ENCODE results near the gene FYN.

Gene FYN

DNA sequence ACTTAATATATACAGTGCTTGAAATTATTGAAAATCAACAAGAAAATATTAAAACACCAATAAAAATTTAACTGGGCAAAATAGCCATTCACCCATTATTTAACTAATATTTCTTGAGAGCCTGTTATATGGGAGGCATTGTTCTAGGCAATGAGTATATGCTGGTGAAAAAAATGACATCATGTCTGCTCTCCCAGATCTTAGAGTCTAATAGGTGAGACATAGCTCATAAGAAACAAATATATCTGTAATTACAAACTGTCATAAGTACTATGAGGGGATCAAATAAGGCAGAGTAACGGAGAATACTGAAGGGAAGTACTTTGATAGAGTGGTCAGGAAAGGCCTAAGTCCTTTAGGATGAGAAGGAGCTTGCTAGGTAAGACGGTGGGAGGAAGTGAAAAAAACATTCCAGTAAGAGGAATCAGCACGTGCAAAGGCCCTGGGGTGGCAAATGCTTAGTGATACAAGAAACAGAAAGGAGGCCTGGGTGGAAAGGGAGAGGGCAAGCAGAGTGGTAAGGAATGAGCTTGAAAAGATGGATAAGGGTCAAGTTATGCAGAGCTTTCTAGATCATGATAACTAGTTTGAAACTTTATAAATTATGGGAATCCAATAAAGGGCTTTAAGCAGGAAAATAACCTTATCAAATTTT is 12.2 kb upstream of the FYN start:
- no peak for FAIRE-seq
- no peak for DNase-seq (ENCODE audit: insufficient read length, low spot score)

DNA sequence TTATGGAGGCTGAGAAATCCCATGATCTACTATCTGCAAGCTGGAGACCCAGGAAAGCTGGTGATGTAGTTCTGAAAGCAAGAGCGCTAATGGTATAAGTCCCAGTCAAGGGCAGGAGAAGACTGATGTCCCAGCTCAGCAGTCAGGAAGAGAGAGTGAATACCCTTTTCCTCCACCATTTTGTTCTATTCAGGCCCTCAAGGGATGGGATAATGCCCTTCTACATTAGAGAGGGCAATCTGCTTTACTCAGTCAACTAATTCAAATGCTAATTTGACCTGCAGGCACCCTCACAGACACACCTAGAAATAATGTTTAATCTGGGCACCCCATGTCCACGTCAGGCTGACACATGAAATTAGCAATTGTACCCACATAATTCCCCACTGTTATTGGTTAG is 10.8 kb upstream of the FYN start:
- DNase-seq (ENCODE audit: insufficient read length, low spot score) = no peak
- no peak for FAIRE-seq

DNA sequence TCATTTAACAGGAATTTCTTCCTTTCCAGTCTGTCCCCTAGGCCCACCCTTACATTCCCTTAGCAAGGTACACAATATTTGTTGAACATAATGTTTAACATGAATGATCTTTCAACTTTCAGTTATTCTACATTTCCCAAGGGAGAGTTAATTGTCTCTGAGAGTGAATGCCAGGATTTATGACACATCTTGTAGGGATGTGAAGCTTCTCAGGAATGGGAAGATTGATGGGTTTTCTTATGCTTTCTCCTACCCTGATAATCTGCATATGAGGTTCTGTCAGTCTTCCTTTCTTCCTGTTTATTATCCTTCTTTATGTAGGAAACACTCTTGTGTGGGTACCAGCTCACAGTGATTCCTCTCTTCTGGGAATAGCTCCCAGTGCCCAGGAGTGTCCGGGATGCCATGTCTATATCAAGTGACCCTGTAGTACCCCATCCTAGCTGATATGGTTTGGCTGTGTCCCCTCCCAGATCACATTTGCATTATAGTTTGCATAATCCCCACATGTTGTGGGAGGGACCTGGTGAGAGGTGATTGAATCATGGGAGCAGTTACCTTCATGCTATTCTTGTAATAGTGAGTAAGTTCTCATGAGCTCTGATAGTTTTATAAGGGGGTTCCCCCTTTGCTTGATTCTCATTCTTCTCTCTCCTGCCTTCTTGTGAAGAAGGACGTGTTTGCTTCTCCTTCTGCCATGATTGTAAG is 7.1 kb upstream of the FYN start:
- no peak for FAIRE-seq

DNA sequence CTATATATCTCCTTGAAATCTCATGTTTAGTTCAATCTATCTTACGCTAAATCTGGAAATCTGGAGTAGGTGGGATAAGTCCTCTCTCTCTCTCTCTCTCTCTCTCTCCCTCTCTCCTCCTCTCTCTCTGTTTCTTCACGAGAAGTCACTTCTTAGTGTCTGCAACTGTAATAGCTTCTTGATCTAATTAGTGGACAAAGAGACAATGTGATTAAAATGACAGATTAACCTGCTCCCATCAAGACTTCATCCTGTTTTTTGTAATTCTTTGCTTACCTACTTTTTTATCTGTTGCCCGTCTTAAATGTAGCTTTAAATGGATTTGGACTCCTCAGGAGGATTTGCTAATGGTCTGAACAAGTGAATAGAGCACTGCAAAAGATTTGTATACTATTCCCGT is 2.5 kb upstream of the FYN start:
- FAIRE-seq (no peak), DNase-seq (ENCODE audit: insufficient read length, low spot score) (no peak)

More for the DNA sequence above, 7.1 kb upstream of the FYN start:
- no peak for DNase-seq (ENCODE audit: insufficient read length, low spot score)

DNA sequence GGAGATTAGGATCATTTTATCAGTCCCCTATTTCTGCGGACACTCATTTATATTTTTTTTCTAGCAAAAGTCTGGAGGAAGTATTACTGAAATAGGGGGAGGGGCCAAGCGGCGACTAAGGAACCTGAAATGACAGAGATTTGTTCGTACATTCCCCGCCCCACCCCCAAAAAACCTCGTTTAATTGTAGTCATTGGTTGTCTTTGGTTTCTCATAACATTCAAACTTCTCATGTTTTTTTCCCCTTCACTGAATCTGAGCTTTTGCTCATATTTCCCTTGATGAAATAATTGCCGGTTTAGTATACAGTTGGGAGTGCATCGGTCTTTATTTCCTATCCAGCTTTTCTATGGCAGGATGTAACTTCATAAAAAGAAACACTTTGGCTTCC is 768 bp upstream of the FYN start:
- DNase-seq (ENCODE audit: insufficient read length, low spot score) (no peak), FAIRE-seq (no peak)

DNA sequence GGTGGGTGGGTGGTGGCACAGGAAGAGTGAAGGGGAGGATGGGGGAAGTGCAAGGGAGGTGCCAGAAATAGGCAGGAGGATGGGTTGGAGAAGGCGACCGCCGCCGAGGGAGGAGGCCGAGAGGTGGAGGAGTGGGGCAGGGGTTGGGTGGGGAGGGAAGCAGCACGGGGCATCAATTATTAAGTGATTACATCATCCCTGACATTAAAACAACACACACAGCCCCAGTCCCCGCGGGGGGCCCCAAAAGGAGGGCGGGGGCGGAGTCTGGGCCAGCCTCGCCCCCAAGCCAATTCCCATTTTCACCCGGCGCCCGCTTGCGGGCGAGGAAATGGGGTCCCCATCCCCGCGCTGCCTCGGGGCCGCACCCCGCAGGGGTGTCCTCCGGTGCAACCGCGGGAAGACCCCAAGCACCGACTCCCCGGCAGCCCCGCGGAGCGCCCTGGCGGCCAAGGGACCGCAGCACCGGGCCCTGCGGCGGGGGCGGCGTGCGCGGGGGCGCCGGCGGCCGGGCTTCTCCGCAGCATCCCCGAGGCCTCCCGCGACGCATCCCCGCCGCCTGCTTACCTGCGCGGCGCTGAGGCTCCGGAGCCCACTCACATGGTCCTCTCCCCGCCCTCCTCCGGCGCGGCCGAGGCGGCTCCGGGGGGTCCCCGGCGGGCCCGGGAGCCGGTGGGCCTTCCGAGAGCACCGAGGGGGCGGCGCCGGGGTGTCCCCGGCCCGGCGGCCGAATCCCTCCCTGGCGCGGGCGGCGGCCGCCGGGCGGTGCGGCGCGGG is 663 bp downstream of the FYN start:
- FAIRE-seq = no peak
- peak; percentile 41 for DNase-seq (ENCODE audit: insufficient read length, low spot score)

DNA sequence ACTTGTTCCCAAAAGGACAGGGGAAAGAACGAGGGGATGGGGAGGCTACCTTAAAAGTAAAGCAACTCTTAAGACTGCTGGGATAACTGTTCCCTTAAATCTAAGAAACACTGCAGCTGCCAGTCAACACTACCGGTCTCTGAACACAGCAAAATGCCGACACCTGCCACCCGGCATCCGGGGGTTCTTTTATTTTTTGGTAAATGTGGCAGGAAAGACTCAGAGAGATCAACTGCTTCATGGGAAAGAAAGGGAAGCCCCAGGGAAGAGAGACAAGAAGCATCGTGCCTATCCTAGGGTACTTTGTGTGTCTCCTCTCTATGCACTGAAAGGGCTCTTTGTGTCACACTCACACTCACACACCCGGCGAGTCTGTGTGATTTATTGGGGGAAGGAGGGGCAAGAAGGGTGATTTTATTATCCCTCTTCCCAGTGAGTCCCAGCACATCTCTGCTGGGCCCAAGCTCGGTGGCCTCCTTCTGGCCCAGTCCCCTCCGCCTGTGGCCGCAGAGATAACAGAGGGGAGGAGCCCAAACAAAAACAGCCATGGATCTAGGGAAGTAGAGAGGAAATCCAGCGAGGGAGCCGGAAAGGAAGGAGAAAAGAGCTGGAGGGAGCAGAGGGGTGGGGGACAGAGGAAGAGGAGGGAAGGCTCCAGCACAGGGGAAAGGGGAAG is 1.4 kb downstream of the FYN start:
- DNase-seq (ENCODE audit: insufficient read length, low spot score) (peak; percentile 51), FAIRE-seq (no peak)

DNA sequence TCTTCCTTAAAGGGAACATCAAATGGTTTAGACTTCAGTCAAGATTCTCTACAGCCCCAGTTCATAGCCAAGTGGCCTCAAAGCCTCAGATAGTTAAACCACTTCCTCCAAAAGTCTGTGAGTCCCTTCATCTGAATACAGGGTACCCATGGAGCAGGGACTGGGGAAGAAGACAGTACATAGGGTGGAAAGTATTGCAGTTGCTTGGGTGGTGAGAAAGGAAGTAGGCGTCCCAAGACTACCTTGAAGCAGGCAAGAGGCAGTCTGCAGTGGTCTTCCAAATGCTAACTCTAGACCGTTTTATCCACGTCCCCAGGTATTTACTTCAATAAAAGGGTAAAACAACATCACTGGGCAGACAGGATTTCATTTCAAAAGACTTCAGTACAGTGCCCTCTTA is 2.0 kb downstream of the FYN start:
- DNase-seq (ENCODE audit: insufficient read length, low spot score) (no peak), FAIRE-seq (no peak)

DNA sequence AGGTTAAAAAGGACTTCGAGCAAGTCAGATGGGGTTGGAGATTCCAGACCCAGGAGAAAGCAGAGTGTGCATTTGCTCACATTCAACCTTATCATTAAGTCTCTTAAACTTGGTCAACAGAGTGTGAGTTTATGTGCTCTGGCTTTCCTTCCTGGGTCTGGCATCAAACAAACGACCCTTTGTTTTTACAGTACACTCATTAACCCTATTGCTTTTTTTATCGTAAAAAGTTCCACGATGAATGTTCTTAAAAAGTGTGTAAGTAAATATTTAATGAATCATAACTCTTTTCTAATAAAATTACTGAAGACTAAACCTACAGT is 2.5 kb downstream of the FYN start:
- DNase-seq (ENCODE audit: insufficient read length, low spot score) (no peak), FAIRE-seq (no peak)

DNA sequence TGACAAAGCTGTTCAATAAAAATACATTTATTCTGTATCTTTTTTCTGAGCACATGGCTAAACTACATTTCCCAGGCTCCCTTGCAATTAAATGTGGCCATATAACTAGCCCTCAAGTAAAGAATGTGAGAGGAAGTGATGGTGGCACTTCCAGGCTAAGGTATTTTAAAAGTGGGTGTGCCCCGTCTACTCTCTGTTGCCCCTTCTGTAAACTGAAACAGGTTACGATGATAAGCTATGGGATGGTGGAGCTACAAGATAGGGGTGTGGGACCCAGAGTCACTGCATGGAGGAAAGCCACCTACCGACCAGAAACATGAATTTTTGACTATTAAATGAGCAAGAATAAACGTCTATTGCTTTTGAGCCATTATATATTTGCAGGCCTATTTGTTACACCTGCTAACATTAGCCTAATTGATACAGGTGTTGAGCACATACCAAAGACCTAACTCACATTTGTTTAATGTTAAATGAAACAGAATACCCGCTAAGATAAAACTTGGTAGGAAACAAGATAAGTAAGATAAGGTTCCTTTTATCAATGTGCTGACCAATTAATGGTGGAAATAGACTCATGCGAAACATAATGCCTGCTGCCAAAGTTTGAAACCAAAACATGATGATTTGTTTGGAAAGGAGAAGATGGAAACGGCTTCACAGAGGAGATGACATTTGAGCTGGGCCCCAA is 3.1 kb downstream of the FYN start:
- DNase-seq (ENCODE audit: insufficient read length, low spot score) (no peak), FAIRE-seq (no peak)

DNA sequence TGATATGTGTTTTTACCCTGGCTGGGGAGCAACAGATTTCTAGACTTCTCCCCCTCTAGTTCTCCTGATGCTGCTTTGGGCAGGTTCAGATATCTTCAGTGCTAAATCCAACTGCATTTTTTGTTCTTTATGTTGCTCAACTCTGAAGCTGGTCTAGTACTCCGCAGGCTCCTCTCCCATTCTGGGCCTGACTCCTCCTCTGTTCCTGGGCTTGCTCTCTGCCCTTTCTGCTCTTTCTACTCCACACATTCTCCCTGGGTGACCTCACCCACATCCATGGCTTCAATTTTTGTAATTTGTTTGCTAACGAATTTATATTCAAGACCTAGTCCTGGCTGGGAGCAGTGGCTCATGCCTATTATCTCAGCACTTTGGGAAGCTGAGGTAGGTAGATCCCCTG is 6.4 kb downstream of the FYN start:
- no peak for FAIRE-seq
- DNase-seq (ENCODE audit: insufficient read length, low spot score) = no peak

DNA sequence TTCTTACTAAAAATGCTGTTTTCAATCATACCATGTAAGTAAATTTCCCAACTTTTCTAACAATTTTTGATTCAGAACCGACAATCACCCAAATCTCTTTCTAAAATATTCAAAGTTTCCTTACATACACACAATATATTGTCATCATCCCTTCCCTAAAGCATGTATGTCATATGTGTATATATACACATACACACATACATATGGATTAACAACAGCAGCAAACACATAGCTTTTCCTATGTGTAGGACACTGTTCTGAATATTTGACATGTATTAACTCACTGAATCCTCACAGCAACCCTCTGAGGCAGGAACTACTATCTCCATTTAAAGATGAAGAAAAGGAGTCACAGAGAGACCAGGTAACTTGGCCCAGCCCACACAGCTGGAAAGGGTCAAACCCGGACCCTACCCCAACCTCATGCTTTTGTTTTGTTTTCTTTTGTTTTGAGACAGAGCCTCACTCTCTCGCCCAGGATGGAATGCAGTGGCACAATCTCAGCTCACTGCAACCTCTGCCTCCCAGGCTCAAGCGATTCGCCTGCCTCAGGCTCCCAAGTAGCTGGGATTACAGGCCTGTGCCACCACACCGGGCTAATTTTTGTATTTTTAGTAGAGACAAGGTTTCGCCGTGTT is 7.2 kb downstream of the FYN start:
- FAIRE-seq = no peak
- DNase-seq (ENCODE audit: insufficient read length, low spot score) = no peak

DNA sequence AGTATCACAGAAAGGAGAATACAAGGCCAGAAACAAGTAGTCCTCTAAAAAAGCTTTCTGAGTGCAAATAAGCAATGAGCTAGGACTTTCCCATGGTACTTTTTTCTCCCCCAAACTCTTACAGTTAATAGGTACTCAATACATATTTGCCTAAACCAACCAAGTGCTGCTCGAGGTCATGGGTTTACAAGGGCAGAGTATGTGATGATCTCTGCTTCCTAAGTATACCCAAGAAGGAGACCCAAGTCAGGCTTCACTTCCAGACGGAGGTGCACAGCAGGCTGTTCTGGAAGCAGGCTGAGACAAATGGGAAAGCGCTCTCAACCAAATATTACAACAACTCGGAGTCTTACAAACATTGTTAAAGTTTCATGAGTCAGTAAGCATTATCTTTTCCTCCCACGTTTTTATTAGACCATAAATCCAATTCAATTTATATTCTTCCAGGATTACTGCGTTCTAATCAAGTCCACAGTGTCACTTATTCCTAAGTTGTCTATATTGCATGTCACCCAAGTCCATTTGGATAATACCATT is 8.1 kb downstream of the FYN start:
- FAIRE-seq (no peak), DNase-seq (ENCODE audit: insufficient read length, low spot score) (no peak)

DNA sequence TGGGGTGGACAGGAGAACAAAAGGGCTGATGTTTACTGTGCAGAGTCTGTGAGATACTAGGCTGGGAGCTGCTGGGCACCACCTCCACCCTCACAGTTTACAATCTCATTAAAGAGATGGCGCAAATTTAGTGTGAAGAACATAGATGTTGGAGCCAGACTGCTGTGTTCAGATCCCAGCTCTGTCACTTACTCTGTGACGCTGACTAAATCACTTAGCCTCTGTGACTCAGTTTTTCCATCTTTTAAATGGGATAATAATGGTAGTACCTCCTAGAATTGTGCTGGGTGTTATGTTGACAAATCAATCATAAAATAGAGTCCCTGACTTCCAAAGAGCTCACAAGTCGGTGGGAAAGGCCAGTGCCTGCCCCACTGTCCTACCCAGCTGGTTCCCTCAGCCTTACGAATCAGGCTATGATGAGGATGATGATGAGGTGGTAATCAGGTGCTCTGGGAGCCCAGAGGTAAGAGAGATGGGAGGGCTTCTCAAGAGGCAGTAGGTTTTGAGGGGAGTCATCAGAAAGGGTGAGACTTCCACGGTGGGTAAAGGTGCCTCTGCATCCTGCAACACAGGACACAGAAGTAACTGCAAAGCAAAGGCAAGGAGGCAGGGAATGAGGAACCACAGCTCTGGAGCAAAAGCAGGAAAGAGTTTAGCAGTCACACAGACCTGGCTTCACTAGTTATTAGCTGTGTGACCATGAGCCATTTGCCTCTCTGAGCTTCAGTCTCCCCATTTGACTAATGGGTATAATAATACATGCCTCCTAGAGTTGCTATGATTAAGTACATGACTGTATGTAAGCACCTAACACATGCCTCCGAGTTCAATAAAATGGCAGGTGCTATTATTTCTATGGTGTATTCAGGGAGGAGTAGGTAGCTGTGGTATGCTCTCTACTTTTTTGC is 8.9 kb downstream of the FYN start:
- DNase-seq (ENCODE audit: insufficient read length, low spot score) (no peak), FAIRE-seq (no peak)

DNA sequence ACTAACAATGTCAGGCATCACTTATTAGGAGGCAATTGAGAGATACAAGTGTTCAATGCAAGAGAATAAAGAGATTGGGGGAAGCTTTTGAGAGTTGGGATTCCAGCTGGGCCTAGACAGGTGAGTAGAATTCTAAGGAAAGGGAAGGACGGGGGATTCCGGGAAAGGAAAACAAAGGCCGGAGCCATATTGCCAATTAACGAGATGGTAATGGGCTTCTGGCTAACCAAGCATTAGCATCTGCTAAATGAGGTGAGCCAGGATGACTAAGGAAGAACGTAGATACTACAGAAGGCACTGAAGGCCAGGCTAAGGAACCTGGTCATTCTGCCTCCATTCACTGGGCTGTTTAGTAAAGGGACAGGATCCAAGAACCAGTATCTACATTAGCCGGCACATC is 10.5 kb downstream of the FYN start:
- FAIRE-seq = no peak

DNA sequence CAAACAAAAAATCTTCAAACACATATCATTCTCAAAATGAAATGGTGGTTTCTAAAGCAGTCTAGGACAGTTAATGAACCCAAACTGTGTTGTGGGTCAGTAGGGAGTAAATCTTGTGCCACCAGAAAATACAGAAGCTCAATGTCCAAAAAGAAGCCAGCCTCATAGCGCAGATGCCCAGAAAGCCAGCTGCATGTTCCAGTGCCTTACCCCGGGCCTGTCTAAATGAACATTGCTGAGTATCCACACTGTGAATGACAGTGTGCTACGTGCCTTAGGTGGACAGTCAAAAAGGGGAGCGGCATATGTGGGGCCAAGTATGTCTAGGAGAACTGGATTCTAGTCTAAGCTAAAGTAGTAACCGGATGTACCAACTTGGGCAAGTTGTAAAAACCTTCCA is 10.9 kb downstream of the FYN start:
- DNase-seq (ENCODE audit: insufficient read length, low spot score) (no peak), FAIRE-seq (peak; percentile 54)

More for the DNA sequence above, 10.5 kb downstream of the FYN start:
- no peak for DNase-seq (ENCODE audit: insufficient read length, low spot score)

DNA sequence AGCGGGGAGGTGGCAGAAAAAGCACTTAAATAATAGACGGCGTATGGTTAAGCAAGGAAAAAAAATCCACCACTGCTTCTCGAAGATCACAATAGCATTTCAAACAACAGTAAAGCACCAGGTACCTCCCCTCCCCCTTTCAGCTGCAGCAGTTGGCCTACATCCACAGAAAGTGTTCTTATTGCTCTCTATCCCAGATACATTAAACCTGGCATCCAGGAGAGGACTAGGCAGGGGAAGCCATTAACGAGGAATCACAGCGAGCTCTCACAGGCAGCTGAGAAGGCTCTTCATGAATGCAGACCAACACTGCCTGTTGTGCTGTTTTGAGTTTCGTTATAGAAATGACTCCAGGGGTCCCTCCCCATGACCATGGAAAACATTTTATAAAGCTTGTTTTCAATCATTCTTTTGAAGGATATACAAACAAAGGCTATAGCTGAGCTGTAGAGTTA is 11.8 kb downstream of the FYN start:
- no peak for FAIRE-seq
- no peak for DNase-seq (ENCODE audit: insufficient read length, low spot score)

DNA sequence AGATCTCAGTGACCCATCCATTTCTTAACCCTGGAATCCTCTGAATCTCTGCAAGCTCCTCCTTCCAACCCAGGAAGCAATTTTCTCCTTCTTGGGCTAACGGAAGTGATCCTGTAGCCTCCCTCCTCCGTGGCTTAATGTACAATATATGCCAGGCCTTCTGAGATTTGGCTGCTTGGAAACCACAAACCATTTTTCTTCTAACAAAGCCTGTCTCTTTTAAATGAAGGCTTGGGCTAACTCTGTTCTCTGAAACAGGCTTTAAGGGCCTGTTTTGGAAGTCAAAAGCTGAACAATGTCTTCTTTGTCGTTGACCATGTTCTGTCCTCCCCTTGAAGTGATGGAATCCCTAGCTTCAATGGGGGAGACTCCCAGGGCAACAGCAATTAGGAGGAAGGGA is 14.9 kb downstream of the FYN start:
- FAIRE-seq = no peak
- DNase-seq (ENCODE audit: insufficient read length, low spot score) = no peak

DNA sequence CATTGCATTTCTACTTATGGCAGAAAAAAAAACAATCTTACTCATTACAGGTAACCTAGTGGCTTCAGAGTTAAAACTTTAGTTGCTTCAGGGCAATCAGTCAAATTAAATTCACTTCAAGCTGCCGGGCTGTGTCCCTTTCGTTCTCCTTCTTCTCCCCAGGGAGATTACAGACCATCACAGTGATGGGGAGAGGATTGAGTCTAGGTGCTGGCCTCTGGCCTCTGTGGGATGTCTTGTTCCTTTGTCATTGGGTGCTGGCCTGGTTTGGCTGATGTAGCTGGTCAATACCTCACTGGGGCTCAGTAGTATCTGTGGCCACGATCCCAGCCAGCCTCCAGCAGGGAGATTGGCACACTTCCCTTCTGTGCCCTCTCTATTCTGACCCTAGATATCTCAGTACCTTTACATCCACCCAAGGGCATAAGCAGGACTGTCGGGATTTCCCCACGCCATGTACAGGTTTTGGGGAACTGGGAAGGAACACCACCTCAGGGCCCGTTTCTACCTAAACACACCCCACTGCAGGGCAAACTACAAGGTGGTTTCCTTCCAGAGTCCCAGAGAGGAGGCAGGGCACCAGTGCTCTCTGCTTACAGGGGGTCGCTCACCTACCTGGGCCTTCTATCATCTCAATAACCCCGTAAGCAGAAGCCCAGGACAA is 15.4 kb downstream of the FYN start:
- DNase-seq (ENCODE audit: insufficient read length, low spot score) (no peak), FAIRE-seq (no peak)

Data from HTR-8/SVneo (cell line).